D721Med (cell line): Measurements from ENCODE around the gene ZIC5.

Source experiments
- DNase-seq: peaks from one replicate; pipeline ENCODE4 v3.0.0; 2011; ENCODE audit warnings: low spot score; ENCODE audit not compliant: insufficient read length
- FAIRE-seq: peaks from 2 replicates; lab custom pipeline; 2011; peaks lifted over from hg19 to GRCh38; lab: Jason Lieb, UNC
- CTCF ChIP-seq: IDR thresholded peaks from 2 replicates; pipeline ENCODE4 v1.5.1; 2012; ENCODE audit warnings: mild to moderate bottlenecking, control low read depth; ENCODE audit not compliant: insufficient read depth; ENCODE audit errors: missing control alignments

The ZIC5 gene

GRCh38 chr13:99971576-99972189, at the start of gene ZIC5:
TSS of gene ZIC5 (minus strand) at chr13:99971767. CDS start at chr13:99971603, 164 bp downstream.
- no peak for TF ChIP-seq CTCF
- no peak for FAIRE-seq
- DNase-seq, result no peak

- DNase-seq, result no peak
- FAIRE-seq, result no peak
- TF ChIP-seq CTCF, result no peak
These were observed 48.3 kb upstream of the ZIC5 start for GRCh38 chr13:100019780-100020356.

GRCh38 chr13:100014621-100015020, 43.1 kb upstream of the ZIC5 start:
- no peak for TF ChIP-seq CTCF
- no peak for DNase-seq
- FAIRE-seq, result no peak

- TF ChIP-seq CTCF, result no peak
- no peak for FAIRE-seq
- DNase-seq, result no peak
These were observed 26.7 kb upstream of the ZIC5 start for GRCh38 chr13:99998261-99998660.

- no peak for DNase-seq
- no peak for TF ChIP-seq CTCF
- no peak for FAIRE-seq
These were observed 26.2 kb upstream of the ZIC5 start for GRCh38 chr13:99997702-99998214.

- DNase-seq (no peak), FAIRE-seq (no peak)
- no peak for TF ChIP-seq CTCF
These were observed 24.9 kb upstream of the ZIC5 start for GRCh38 chr13:99996381-99996973.
